Upper lobe of left lung (tissue), 6 donors: Measurements from ENCODE around the gene TAS1R2. TPM values are rescaled to one million over a fixed set of nuclear protein-coding genes. Genes with fewer than 3 reads are reported as not detected.

ENCODE experiments used
- ATAC-seq, 2 donors: fragments of 200-7000 bp; cut with Tn5 transposase; one replicate each; pipeline ENCODE4 v1.9.1; 2022; ENCODE audit warnings: mild to moderate bottlenecking in 2 of 2, moderate library complexity in 2 of 2; ENCODE audit not compliant: low FRiP score in 2 of 2
- DNase-seq, 2 donors: peaks; one replicate each; pipeline ENCODE4 v3.0.0-alpha.2; 2019 to 2020
- H3K27ac ChIP-seq, 4 donors: fragments of 200-600 bp; sonication (generic); one replicate each; pipeline ENCODE4 v1.5.1; 2016 to 2019
- H3K27me3 ChIP-seq, 4 donors: fragments of 200-600 bp; sonication (generic); one replicate each; pipeline ENCODE4 v1.5.1; 2017 to 2019
- H3K36me3 ChIP-seq, 4 donors: fragments of 200-600 bp; sonication (generic); one replicate each; pipeline ENCODE4 v1.5.1; 2016 to 2019
- H3K4me1 ChIP-seq, 4 donors: fragments of 200-600 bp; sonication (generic); one replicate each; pipeline ENCODE4 v1.5.1; 2018 to 2019
- H3K4me3 ChIP-seq, 4 donors: fragments of 200-600 bp; sonication (generic); one replicate each; pipeline ENCODE4 v1.5.1; 2017 to 2019; ENCODE audit warnings: mild to moderate bottlenecking in 2 of 4, moderate library complexity in 1 of 4
- H3K9me3 ChIP-seq, 4 donors: fragments of 200-600 bp; sonication (generic); one replicate each; pipeline ENCODE4 v1.5.1; 2018 to 2019
- CTCF ChIP-seq, 6 experiments: fragments of 450-650 bp in 4 of 6; fragments of 200-600 bp in 2 of 6; sonication (generic) in 2 of 6; IDR thresholded peaks; one replicate each; pipeline ENCODE4 v1.5.1; 2016 to 2019; ENCODE audit warnings: antibody characterized with exemption in 6 of 6
- EP300 ChIP-seq, 4 donors: sonication (generic); formaldehyde crosslinking; IDR thresholded peaks; one replicate each; pipeline ENCODE4 v1.5.1; 2017; ENCODE audit warnings: antibody characterized with exemption in 4 of 4, control low read depth in 2 of 4
- POLR2A ChIP-seq, 4 donors: fragments of 450-650 bp; IDR thresholded peaks; one replicate each; pipeline ENCODE4 v1.5.1; 2016 to 2017; ENCODE audit warnings: antibody characterized with exemption in 4 of 4, mild to moderate bottlenecking in 2 of 4
- POLR2AphosphoS5 ChIP-seq, 2 donors: sonication (generic); formaldehyde crosslinking; IDR thresholded peaks; one replicate each; pipeline ENCODE4 v1.5.1; 2017; ENCODE audit warnings: antibody characterized with exemption in 2 of 2
- WGBS, 2 donors: methylation state at CpG; one replicate each; pipeline ENCODE4 v1.1.5; 2017 to 2018; 5-methylcytosine and 5-hydroxymethylcytosine counted together
- total RNA-seq, 6 donors: library from RNA; depleted of rRNA in 4 of 6; stranded (reverse); fragments of >200 nt in 4 of 6; gene quantifications; one replicate each; pipeline versions ENCODE4 v1.1.0 to v1.2.1, GENCODE V29; 2016 to 2021
- donor health status: DM: no; HTN: no; CAD: no; lungs with moderate emphysema.
- donor health status: DM: no; HTN: yes; CAD: no; lungs with severe emphysema.

Gene TAS1R2
- total RNA-seq, 6 donors from 2014 or later, result not detected

- Histone ChIP-seq H3K4me1 (no peaks in the 10 kb centered on the region), H3K4me3 (no peak overlapping the region), H3K36me3 (no peaks in the 10 kb centered on the region), H3K27ac (no peak overlapping the region), H3K9me3 (no peaks in the 10 kb centered on the region), H3K27me3 (no peaks in the 10 kb centered on the region)
- no peak for TF ChIP-seq CTCF (IDR thresholded peaks at IDR 0.05)
- no peak for TF ChIP-seq EP300 (IDR thresholded peaks at IDR 0.05)
- no peak for TF ChIP-seq POLR2AphosphoS5 (IDR thresholded peaks at IDR 0.05)
- TF ChIP-seq POLR2A (IDR thresholded peaks at IDR 0.05), result no peak
- WGBS, 2 donors, result 49 to 62% methylated on average over 9 of the region's 9 CpGs
- ATAC-seq (no peak), DNase-seq (peak in 1 of 2 donors; percentile 35)
These were observed 1.6 kb upstream of the TAS1R2 start for GRCh38 chr1:18861082-18861481.

GRCh38 chr1:18858070-18858688 is 1.3 kb downstream of the TAS1R2 start:
- no peak for ATAC-seq
- H3K36me3 ChIP-seq, result no peaks in the 10 kb centered on the region
- no peak for DNase-seq
- H3K4me1 ChIP-seq, result no peaks in the 10 kb centered on the region
- 86 to 89% methylated on average over 7 of the region's 7 CpGs for WGBS, 2 donors
- TF ChIP-seq CTCF (IDR thresholded peaks at IDR 0.05) (no peak), EP300 (IDR thresholded peaks at IDR 0.05) (no peak), POLR2A (IDR thresholded peaks at IDR 0.05) (no peak), POLR2AphosphoS5 (IDR thresholded peaks at IDR 0.05) (no peak)
- no peak overlapping the region for H3K27ac ChIP-seq
- H3K27me3 ChIP-seq, result no peaks in the 10 kb centered on the region
- H3K9me3 ChIP-seq, result no peaks in the 10 kb centered on the region
- no peak overlapping the region for H3K4me3 ChIP-seq

- Histone ChIP-seq H3K27ac (no peak overlapping the region), H3K36me3 (no peaks in the 10 kb centered on the region), H3K4me3 (no peak overlapping the region), H3K27me3 (no peaks in the 10 kb centered on the region), H3K9me3 (no peaks in the 10 kb centered on the region), H3K4me1 (no peaks in the 10 kb centered on the region)
- 91 to 92% methylated on average over 1 of the region's 1 CpG for WGBS, 2 donors
- ATAC-seq, result no peak
- no peak for DNase-seq
- TF ChIP-seq POLR2AphosphoS5 (IDR thresholded peaks at IDR 0.05) (no peak), CTCF (IDR thresholded peaks at IDR 0.05) (no peak), EP300 (IDR thresholded peaks at IDR 0.05) (no peak), POLR2A (IDR thresholded peaks at IDR 0.05) (no peak)
These were observed 3.0 kb downstream of the TAS1R2 start for GRCh38 chr1:18856435-18856834.

GRCh38 chr1:18855573-18855972 is 3.9 kb downstream of the TAS1R2 start:
- Histone ChIP-seq H3K4me1 (no peaks in the 10 kb centered on the region), H3K27me3 (no peaks in the 10 kb centered on the region), H3K27ac (no peak overlapping the region), H3K4me3 (no peak overlapping the region), H3K36me3 (no peaks in the 10 kb centered on the region), H3K9me3 (no peaks in the 10 kb centered on the region)
- DNase-seq (no peak), ATAC-seq (no peak)
- 77 to 80% methylated on average over 6 of the region's 6 CpGs for WGBS, 2 donors
- no peak for TF ChIP-seq EP300 (IDR thresholded peaks at IDR 0.05)
- no peak for TF ChIP-seq POLR2AphosphoS5 (IDR thresholded peaks at IDR 0.05)
- TF ChIP-seq POLR2A (IDR thresholded peaks at IDR 0.05), result no peak
- no peak for TF ChIP-seq CTCF (IDR thresholded peaks at IDR 0.05)
